T-helper 1 cell treated with Interleukin-12 subunit alpha and Interleukin-12 subunit beta and Interleukin-4 antibody, amounts not matched to agents 30 μg/mL and 1 μg/mL, for 36 hours (primary cell): ENCODE measurements around the gene CNPY1.

Source experiments
- H3K27ac Mint-ChIP-seq: one replicate; pipeline ENCODE4 v1.8.0; 2021; ENCODE audit warnings: mild to moderate bottlenecking, mixed read lengths
- H3K27me3 Mint-ChIP-seq: one replicate; pipeline ENCODE4 v1.8.0; 2021; ENCODE audit warnings: low read depth, mixed read lengths
- H3K36me3 Mint-ChIP-seq: one replicate; pipeline ENCODE4 v1.8.0; 2021; ENCODE audit warnings: low read depth, mixed read lengths
- H3K4me1 Mint-ChIP-seq: one replicate; pipeline ENCODE4 v1.8.0; 2021; ENCODE audit warnings: low read depth, mixed read lengths
- H3K4me3 Mint-ChIP-seq: one replicate; pipeline ENCODE4 v1.8.0; 2021; ENCODE audit warnings: mild to moderate bottlenecking, moderate library complexity, mixed read lengths
- H3K9me3 Mint-ChIP-seq: one replicate; pipeline ENCODE4 v1.8.0; 2021; ENCODE audit warnings: mixed read lengths

Gene CNPY1

GRCh38 chr7:155540553-155540952 is 5.8 kb downstream of the CNPY1 start:
- Mint-ChIP-seq H3K36me3 (no peaks in the 10 kb centered on the region), H3K4me3 (no peak overlapping the region), H3K9me3 (no peaks in the 10 kb centered on the region), H3K27ac (no peak overlapping the region), H3K27me3 (peaks cover 16% of the 10 kb centered on the region), H3K4me1 (no peaks in the 10 kb centered on the region)

- Mint-ChIP-seq H3K27ac (no peak overlapping the region), H3K27me3 (peaks cover 38% of the 10 kb centered on the region), H3K4me1 (peaks cover 4% of the 10 kb centered on the region), H3K9me3 (no peaks in the 10 kb centered on the region), H3K4me3 (no peak overlapping the region), H3K36me3 (no peaks in the 10 kb centered on the region)
These were observed 8.1 kb downstream of the CNPY1 start for GRCh38 chr7:155538293-155538692.

- no peaks in the 10 kb centered on the region for H3K9me3 Mint-ChIP-seq
- no peak overlapping the region for H3K4me3 Mint-ChIP-seq
- H3K27ac Mint-ChIP-seq, result no peak overlapping the region
- peaks cover 7% of the 10 kb centered on the region for H3K4me1 Mint-ChIP-seq
- H3K36me3 Mint-ChIP-seq, result peaks cover 3% of the 10 kb centered on the region
- H3K27me3 Mint-ChIP-seq, result peaks cover 56% of the 10 kb centered on the region
These were observed 9.9 kb downstream of the CNPY1 start for GRCh38 chr7:155536451-155536850.

GRCh38 chr7:155534691-155535090 is 11.7 kb downstream of the CNPY1 start:
- Mint-ChIP-seq H3K9me3 (no peaks in the 10 kb centered on the region), H3K4me1 (peaks cover 7% of the 10 kb centered on the region), H3K4me3 (no peak overlapping the region), H3K36me3 (peaks cover 3% of the 10 kb centered on the region), H3K27ac (no peak overlapping the region), H3K27me3 (peaks cover 67% of the 10 kb centered on the region)

- peak overlapping the region; percentile 14 for H3K4me3 Mint-ChIP-seq
- peaks cover 3% of the 10 kb centered on the region for H3K36me3 Mint-ChIP-seq
These were observed 12.3 kb downstream of the CNPY1 start for GRCh38 chr7:155533827-155534690.

GRCh38 chr7:155533120-155533826 is 13.1 kb downstream of the CNPY1 start:
- peaks cover 7% of the 10 kb centered on the region for H3K4me1 Mint-ChIP-seq
- H3K9me3 Mint-ChIP-seq, result no peaks in the 10 kb centered on the region
- H3K4me3 Mint-ChIP-seq, result peak overlapping the region; percentile 14
- peaks cover 66% of the 10 kb centered on the region for H3K27me3 Mint-ChIP-seq
- no peak overlapping the region for H3K27ac Mint-ChIP-seq
- peaks cover 3% of the 10 kb centered on the region for H3K36me3 Mint-ChIP-seq

More at GRCh38 chr7:155533827-155534690, 12.3 kb downstream of the CNPY1 start:
- peaks cover 66% of the 10 kb centered on the region for H3K27me3 Mint-ChIP-seq
- H3K27ac Mint-ChIP-seq, result no peak overlapping the region
- H3K9me3 Mint-ChIP-seq, result no peaks in the 10 kb centered on the region
- peaks cover 7% of the 10 kb centered on the region for H3K4me1 Mint-ChIP-seq

GRCh38 chr7:155532792-155533119 is 13.6 kb downstream of the CNPY1 start:
- peaks cover 7% of the 10 kb centered on the region for H3K4me1 Mint-ChIP-seq
- no peak overlapping the region for H3K4me3 Mint-ChIP-seq
- H3K36me3 Mint-ChIP-seq, result peaks cover 3% of the 10 kb centered on the region
- no peak overlapping the region for H3K27ac Mint-ChIP-seq
- H3K27me3 Mint-ChIP-seq, result peaks cover 66% of the 10 kb centered on the region
- no peaks in the 10 kb centered on the region for H3K9me3 Mint-ChIP-seq

- Mint-ChIP-seq H3K4me3 (no peak overlapping the region), H3K36me3 (peaks cover 3% of the 10 kb centered on the region), H3K27me3 (peaks cover 68% of the 10 kb centered on the region)
These were observed 14.7 kb downstream of the CNPY1 start for GRCh38 chr7:155531681-155532080.

GRCh38 chr7:155530601-155531000 is 15.8 kb downstream of the CNPY1 start:
- Mint-ChIP-seq H3K9me3 (no peaks in the 10 kb centered on the region), H3K4me1 (peaks cover 7% of the 10 kb centered on the region), H3K4me3 (no peak overlapping the region), H3K36me3 (peaks cover 3% of the 10 kb centered on the region), H3K27me3 (peaks cover 64% of the 10 kb centered on the region), H3K27ac (no peak overlapping the region)

More at GRCh38 chr7:155531681-155532080, 14.7 kb downstream of the CNPY1 start:
- Mint-ChIP-seq H3K9me3 (no peaks in the 10 kb centered on the region), H3K27ac (no peak overlapping the region), H3K4me1 (peaks cover 7% of the 10 kb centered on the region)

GRCh38 chr7:155529845-155530244 is 16.5 kb downstream of the CNPY1 start:
- H3K36me3 Mint-ChIP-seq, result peaks cover 3% of the 10 kb centered on the region
- H3K4me3 Mint-ChIP-seq, result no peak overlapping the region
- peaks cover 60% of the 10 kb centered on the region for H3K27me3 Mint-ChIP-seq
- H3K27ac Mint-ChIP-seq, result no peak overlapping the region
- H3K4me1 Mint-ChIP-seq, result peaks cover 7% of the 10 kb centered on the region
- no peaks in the 10 kb centered on the region for H3K9me3 Mint-ChIP-seq

GRCh38 chr7:155529346-155529745 is 17.0 kb downstream of the CNPY1 start:
- Mint-ChIP-seq H3K27me3 (peaks cover 55% of the 10 kb centered on the region), H3K9me3 (no peaks in the 10 kb centered on the region), H3K36me3 (peaks cover 3% of the 10 kb centered on the region)

GRCh38 chr7:155527664-155528063 is 18.7 kb downstream of the CNPY1 start:
- H3K9me3 Mint-ChIP-seq, result no peaks in the 10 kb centered on the region
- peaks cover under 1% of the 10 kb centered on the region for H3K36me3 Mint-ChIP-seq
- H3K27me3 Mint-ChIP-seq, result peaks cover 39% of the 10 kb centered on the region
- H3K4me3 Mint-ChIP-seq, result no peak overlapping the region
- H3K27ac Mint-ChIP-seq, result no peak overlapping the region
- peaks cover under 1% of the 10 kb centered on the region for H3K4me1 Mint-ChIP-seq

More at GRCh38 chr7:155529346-155529745, 17.0 kb downstream of the CNPY1 start:
- peaks cover 6% of the 10 kb centered on the region for H3K4me1 Mint-ChIP-seq
- no peak overlapping the region for H3K27ac Mint-ChIP-seq
- H3K4me3 Mint-ChIP-seq, result no peak overlapping the region

GRCh38 chr7:155526225-155526624 is 20.1 kb downstream of the CNPY1 start:
- no peaks in the 10 kb centered on the region for H3K9me3 Mint-ChIP-seq
- no peaks in the 10 kb centered on the region for H3K36me3 Mint-ChIP-seq
- H3K4me3 Mint-ChIP-seq, result no peak overlapping the region
- no peak overlapping the region for H3K27ac Mint-ChIP-seq
- peaks cover 26% of the 10 kb centered on the region for H3K27me3 Mint-ChIP-seq
- H3K4me1 Mint-ChIP-seq, result no peaks in the 10 kb centered on the region

GRCh38 chr7:155524018-155524556 is 22.3 kb downstream of the CNPY1 start:
- Mint-ChIP-seq H3K27ac (no peak overlapping the region), H3K27me3 (peaks cover 16% of the 10 kb centered on the region), H3K9me3 (no peaks in the 10 kb centered on the region), H3K36me3 (no peaks in the 10 kb centered on the region), H3K4me1 (no peaks in the 10 kb centered on the region), H3K4me3 (no peak overlapping the region)
